Liver (tissue), 9 donors: ENCODE measurements around the gene PDPN. TPM values are rescaled to one million over a fixed set of nuclear protein-coding genes. Genes with fewer than 3 reads are reported as not detected.

Experiments used
- DNase-seq: peaks from one replicate; pipeline ENCODE4 v3.0.0-alpha.2; 2017; ENCODE audit warnings: low spot score
- H3K27ac ChIP-seq, 2 donors: one replicate each; pipeline ENCODE4 v1.7.0; 2013; ENCODE audit warnings: inconsistent platforms in 2 of 2, low read length in 2 of 2, control low read depth in 1 of 2, low read depth in 1 of 2, mild to moderate bottlenecking in 1 of 2
- H3K27me3 ChIP-seq, 4 donors: one replicate each; pipeline versions ENCODE4 v1.6.1 to v1.7.0; 2013; ENCODE audit warnings: low read length in 3 of 4, inconsistent platforms in 1 of 4, mild to moderate bottlenecking in 1 of 4, moderate library complexity in 1 of 4; ENCODE audit not compliant: control insufficient read depth in 4 of 4, insufficient read depth in 4 of 4
- H3K36me3 ChIP-seq, 4 donors: one replicate each; pipeline versions ENCODE4 v1.6.1 to v1.7.0; 2013; ENCODE audit warnings: low read length in 3 of 4, mild to moderate bottlenecking in 3 of 4, low read depth in 1 of 4, moderate library complexity in 1 of 4; ENCODE audit not compliant: control insufficient read depth in 4 of 4, insufficient read depth in 3 of 4
- H3K4me1 ChIP-seq, 4 donors: one replicate each; pipeline versions ENCODE4 v1.6.1 to v1.7.0; 2013; ENCODE audit warnings: low read length in 3 of 4, mild to moderate bottlenecking in 3 of 4, moderate library complexity in 1 of 4; ENCODE audit not compliant: control insufficient read depth in 4 of 4, insufficient read depth in 4 of 4
- H3K4me3 ChIP-seq, 3 donors: one replicate each; pipeline versions ENCODE4 v1.6.1 to v1.7.0; 2013; ENCODE audit warnings: low read length in 3 of 3, control low read depth in 1 of 3, low read depth in 1 of 3, mild to moderate bottlenecking in 1 of 3
- H3K9ac ChIP-seq, 2 donors: one replicate each; pipeline ENCODE4 v1.7.0; 2013; ENCODE audit warnings: low read length in 2 of 2, mild to moderate bottlenecking in 2 of 2, moderate library complexity in 2 of 2, control low read depth in 1 of 2, low read depth in 1 of 2
- H3K9me3 ChIP-seq, 4 donors: one replicate each; pipeline versions ENCODE4 v1.6.1 to v1.7.0; 2013; ENCODE audit warnings: low read length in 3 of 4; ENCODE audit not compliant: control insufficient read depth in 4 of 4
- ATF3 ChIP-seq: IDR thresholded peaks from 2 replicates; pipeline ENCODE4 v1.6.1; 2016; ENCODE audit warnings: antibody characterized with exemption
- CTCF ChIP-seq: fragments of 150-350 bp; IDR thresholded peaks from 2 replicates; pipeline ENCODE4 v1.5.1; 2017; ENCODE audit warnings: improper control_type of control experiment, low read depth, low read length; ENCODE audit not compliant: missing input control
- EGR1 ChIP-seq, 2 donors: IDR thresholded peaks; 2 replicates each; pipeline ENCODE4 v1.6.1; 2016 to 2018; ENCODE audit warnings: antibody characterized with exemption in 2 of 2, low read depth in 2 of 2
- FOXA1 ChIP-seq: IDR thresholded peaks from 2 replicates; pipeline ENCODE4 v1.6.1; 2016; ENCODE audit warnings: antibody characterized with exemption
- FOXA2 ChIP-seq: IDR thresholded peaks from 2 replicates; pipeline ENCODE4 v1.6.1; 2016; ENCODE audit warnings: antibody characterized with exemption
- GABPA ChIP-seq, 2 donors: IDR thresholded peaks in 1 of 2; conservative IDR thresholded peaks in 1 of 2; 2 replicates each; pipeline ENCODE4 v1.6.1; 2016; ENCODE audit warnings: antibody characterized with exemption in 2 of 2, mild to moderate bottlenecking in 1 of 2, moderate library complexity in 1 of 2
- HNF4A ChIP-seq, 2 donors: conservative IDR thresholded peaks; 2 replicates each; pipeline ENCODE4 v1.6.1; 2016; ENCODE audit warnings: antibody characterized with exemption in 2 of 2, mild to moderate bottlenecking in 2 of 2
- HNF4G ChIP-seq: IDR thresholded peaks from 2 replicates; pipeline ENCODE4 v1.6.1; 2016; ENCODE audit warnings: antibody characterized with exemption
- MAX ChIP-seq: IDR thresholded peaks from 2 replicates; pipeline ENCODE4 v1.6.1; 2016; ENCODE audit warnings: antibody characterized with exemption
- NR2F2 ChIP-seq: IDR thresholded peaks from 2 replicates; pipeline ENCODE4 v1.6.1; 2016; ENCODE audit warnings: antibody characterized with exemption
- RAD21 ChIP-seq, 2 donors: IDR thresholded peaks; 2 replicates each; pipeline ENCODE4 v1.6.1; 2016; ENCODE audit warnings: antibody characterized with exemption in 2 of 2, mild to moderate bottlenecking in 2 of 2
- RXRA ChIP-seq, 2 donors: IDR thresholded peaks; 2 replicates each; pipeline ENCODE4 v1.6.1; 2017 to 2018; ENCODE audit warnings: antibody characterized with exemption in 2 of 2, mild to moderate bottlenecking in 1 of 2
- SP1 ChIP-seq: IDR thresholded peaks from 2 replicates; pipeline ENCODE4 v1.6.1; 2018; ENCODE audit warnings: antibody characterized with exemption, mild to moderate bottlenecking
- TAF1 ChIP-seq: conservative IDR thresholded peaks from 2 replicates; pipeline ENCODE4 v1.6.1; 2016; ENCODE audit warnings: antibody characterized with exemption, mild to moderate bottlenecking
- YY1 ChIP-seq: IDR thresholded peaks from 2 replicates; pipeline ENCODE4 v1.6.1; 2016; ENCODE audit warnings: antibody characterized with exemption, mild to moderate bottlenecking
- ZBTB33 ChIP-seq: IDR thresholded peaks from 2 replicates; pipeline ENCODE4 v1.6.1; 2016; ENCODE audit warnings: antibody characterized with exemption
- WGBS: extraction: QIAGEN DNeasy Blood & Tissue Kit; methylation state at CpG from one replicate; pipeline ENCODE4 v1.1.7; 2013; 5-methylcytosine and 5-hydroxymethylcytosine counted together
- polyA plus RNA-seq, 2 donors: library from polyadenylated mRNA; stranded (reverse) in 1 of 2; unstranded in 1 of 2; fragments of 200-250 nt in 1 of 2; fragments of >200 nt in 1 of 2; fragmentation: Nextera tagmentation in 1 of 2; extraction: Ambion mirVana in 1 of 2; gene quantifications; one replicate each; pipeline versions ENCODE4 v1.2.1 to v1.2.3, GENCODE V29; 2013 to 2015
- total RNA-seq, 2 donors: library from RNA; depleted of rRNA; stranded (reverse); fragments of >200 nt; gene quantifications; one replicate each; pipeline ENCODE4 v1.2.3, GENCODE V29; 2014
- donor health status: healthy.
- donor health status: healthy.
- donor health status: healthy.
- donor health status: healthy.
- donor health status: healthy.

The PDPN gene
- total and polyA plus RNA-seq, 4 donors = 0.09 to 0.31 (median 0.21) TPM

- peaks cover 0 to 3% (median 0%) of the 10 kb centered on the region in 4 donors for H3K9me3 ChIP-seq
- no peak for DNase-seq
- WGBS = 78% methylated on average over 5 of the region's 5 CpGs
- H3K4me3 ChIP-seq = no peak overlapping the region
- TF ChIP-seq ZBTB33 (no peak), ATF3 (no peak), HNF4G (no peak), NR2F2 (no peak), SP1 (no peak), CTCF (no peak), MAX (no peak), YY1 (no peak), FOXA2 (no peak), HNF4A (conservative IDR thresholded peaks at IDR 0.05) (no peak), GABPA (IDR thresholded peaks at IDR 0.05 in 1 of 2, conservative IDR thresholded peaks at IDR 0.05 in 1 of 2) (no peak), RXRA (IDR thresholded peaks at IDR 0.05) (no peak), FOXA1 (no peak), TAF1 (no peak)
- H3K4me1 ChIP-seq = no peaks in the 10 kb centered on the region
- peaks cover 3 to 19% (median 5%) of the 10 kb centered on the region in 4 donors for H3K27me3 ChIP-seq
- H3K9ac ChIP-seq = no peak overlapping the region
- no peak overlapping the region for H3K27ac ChIP-seq
- no peaks in the 10 kb centered on the region for H3K36me3 ChIP-seq
These were observed 2.2 kb upstream of the PDPN start for GRCh38 chr1:13581446-13581845.

GRCh38 chr1:13582713-13583443 is 754 bp upstream of the PDPN start:
- Histone ChIP-seq H3K9me3 (peaks cover 0 to 3% (median 0%) of the 10 kb centered on the region in 4 donors), H3K27me3 (peaks cover 3 to 22% (median 5%) of the 10 kb centered on the region in 4 donors), H3K36me3 (no peaks in the 10 kb centered on the region), H3K4me3 (no peak overlapping the region), H3K9ac (no peak overlapping the region), H3K27ac (no peak overlapping the region), H3K4me1 (no peaks in the 10 kb centered on the region)
- TF ChIP-seq FOXA1 (no peak), ZBTB33 (no peak), RAD21 (IDR thresholded peaks at IDR 0.05) (no peak), EGR1 (IDR thresholded peaks at IDR 0.05; ENCODE audit: low read depth in 2 of 2) (no peak), TAF1 (no peak), RXRA (IDR thresholded peaks at IDR 0.05) (no peak)
- WGBS = 32% methylated on average over 27 of the region's 27 CpGs
- DNase-seq = no peak
